ENCODE results near the gene AP4B1.
A peak's percentile ranks its signal among the peaks of the same experiment; 100 is the strongest.
"Not testable (repeated sequence)": the region's sequence is repeated elsewhere in the genome, so short reads cannot be mapped to it uniquely, and the experiment has no call there.

Gene AP4B1

GRCh38 chr1:113904674-113905434 lies at the start of gene AP4B1, which contains the start of gene DCLRE1B:
AP4B1 (minus strand) TSS chr1:113904799; CDS start chr1:113904717, 82 bp downstream.
DCLRE1B (plus strand) TSS chr1:113905326; CDS start chr1:113905587, 261 bp downstream.
- peak; percentile 99 for DNase-seq (ENCODE audit: low spot score)

- no peak for DNase-seq (ENCODE audit: low spot score)
Measured at GRCh38 chr1:113951719-113952118, 47.1 kb upstream of the AP4B1 start.

GRCh38 chr1:113950908-113951307 lies 46.3 kb upstream of the AP4B1 start:
- no peak for DNase-seq (ENCODE audit: low spot score)

- DNase-seq (ENCODE audit: low spot score), result no peak
Measured at GRCh38 chr1:113949007-113949406, 44.4 kb upstream of the AP4B1 start.

- not testable (repeated sequence) for DNase-seq (ENCODE audit: low spot score)
Measured at GRCh38 chr1:113948151-113948550, 43.6 kb upstream of the AP4B1 start.

- no peak for DNase-seq (ENCODE audit: low spot score)
Measured at GRCh38 chr1:113947388-113948107, 42.9 kb upstream of the AP4B1 start.

GRCh38 chr1:113946678-113947387 lies 42.2 kb upstream of the AP4B1 start:
- no peak for DNase-seq (ENCODE audit: low spot score)

- DNase-seq (ENCODE audit: low spot score), result no peak
Measured at GRCh38 chr1:113946112-113946511, 41.5 kb upstream of the AP4B1 start.

GRCh38 chr1:113945329-113945728 lies 40.7 kb upstream of the AP4B1 start:
- no peak for DNase-seq (ENCODE audit: low spot score)

GRCh38 chr1:113943028-113943811 lies 38.6 kb upstream of the AP4B1 start:
- no peak for DNase-seq (ENCODE audit: low spot score)

- no peak for DNase-seq (ENCODE audit: low spot score)
Measured at GRCh38 chr1:113942527-113942926, 37.9 kb upstream of the AP4B1 start.

- no peak for DNase-seq (ENCODE audit: low spot score)
Measured at GRCh38 chr1:113941245-113941559, 36.6 kb upstream of the AP4B1 start.

GRCh38 chr1:113940365-113941244 lies 36.0 kb upstream of the AP4B1 start:
- no peak for DNase-seq (ENCODE audit: low spot score)

GRCh38 chr1:113938192-113938591 lies 33.6 kb upstream of the AP4B1 start:
- no peak for DNase-seq (ENCODE audit: low spot score)

GRCh38 chr1:113937146-113937545 lies 32.5 kb upstream of the AP4B1 start:
- no peak for DNase-seq (ENCODE audit: low spot score)

- no peak for DNase-seq (ENCODE audit: low spot score)
Measured at GRCh38 chr1:113935970-113936369, 31.4 kb upstream of the AP4B1 start.

- no peak for DNase-seq (ENCODE audit: low spot score)
Measured at GRCh38 chr1:113935176-113935575, 30.6 kb upstream of the AP4B1 start.

GRCh38 chr1:113934511-113935055 lies 30.0 kb upstream of the AP4B1 start:
- no peak for DNase-seq (ENCODE audit: low spot score)

- DNase-seq (ENCODE audit: low spot score), result no peak
Measured at GRCh38 chr1:113934006-113934405, 29.4 kb upstream of the AP4B1 start.

- no peak for DNase-seq (ENCODE audit: low spot score)
Measured at GRCh38 chr1:113931451-113931851, 26.9 kb upstream of the AP4B1 start.
